IPS-NIHi11 (cell line): ENCODE measurements around the gene PHACTR1.
"Not testable (repeated sequence)": the region's sequence is repeated elsewhere in the genome, so short reads cannot be mapped to it uniquely, and the experiment has no call there.

Experiments
- DNase-seq: peaks from one replicate; pipeline ENCODE4 v3.0.0; 2012; ENCODE audit warnings: mixed read lengths, low spot score

PHACTR1 gene

DNA sequence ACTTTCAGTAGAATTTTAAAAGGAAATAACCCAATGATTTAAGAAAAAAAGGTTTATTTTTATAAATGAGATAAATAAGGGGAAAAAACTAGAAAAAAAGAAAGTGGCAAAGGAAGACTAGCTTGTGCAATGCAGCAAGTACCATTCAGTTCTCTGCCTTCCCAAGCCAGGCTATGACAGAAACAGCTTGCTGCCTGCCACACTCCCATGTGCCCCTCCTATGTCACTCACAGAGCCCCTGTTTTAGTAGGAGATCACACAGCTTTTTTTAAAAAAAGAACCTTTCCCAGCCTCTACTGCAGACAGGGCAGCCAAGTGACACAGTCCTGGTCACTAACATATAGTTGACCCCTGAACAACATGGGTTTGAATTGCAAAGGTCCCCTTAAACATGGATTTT, 598.2 kb downstream of the PHACTR1 start:
- no peak for DNase-seq

DNA sequence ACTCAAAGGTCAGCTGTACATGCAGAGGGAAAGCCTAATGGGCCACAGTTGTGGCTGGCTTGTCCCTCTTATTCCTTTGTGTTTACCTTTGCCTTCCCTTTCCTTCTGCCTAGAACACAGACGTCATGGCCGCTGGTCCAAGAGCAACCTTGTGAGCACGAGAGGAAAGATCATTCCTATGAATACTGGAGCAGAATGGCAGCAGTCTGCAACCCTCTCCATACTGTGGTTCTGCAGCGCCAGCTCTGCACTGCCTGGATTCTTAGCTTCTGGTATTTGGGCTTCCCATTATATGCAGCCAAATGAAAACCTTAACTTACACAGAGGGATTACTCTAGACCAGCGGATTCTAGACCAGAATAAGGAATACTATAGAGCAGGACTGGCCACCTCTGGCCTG, 599.3 kb downstream of the PHACTR1 start:
- DNase-seq = no peak

DNA sequence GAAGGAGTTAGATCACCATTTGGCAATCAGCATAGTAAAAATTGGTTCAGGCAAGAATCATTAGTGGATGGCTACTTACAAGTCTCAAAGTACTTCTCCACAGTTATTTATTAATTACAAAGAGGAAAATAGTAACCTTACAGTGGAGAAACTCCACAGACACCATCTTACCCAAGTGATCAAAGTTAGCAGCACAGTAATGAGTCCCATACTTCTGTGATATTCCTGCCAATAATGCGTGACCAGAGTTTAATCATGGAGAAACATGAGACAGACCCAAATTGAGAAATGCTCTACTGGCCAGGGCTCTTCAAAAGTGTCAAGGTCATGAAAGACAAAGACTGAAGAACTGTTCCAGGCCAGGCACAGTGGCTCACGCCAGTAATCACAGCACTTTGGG, 602.3 kb downstream of the PHACTR1 start:
- no peak for DNase-seq

DNA sequence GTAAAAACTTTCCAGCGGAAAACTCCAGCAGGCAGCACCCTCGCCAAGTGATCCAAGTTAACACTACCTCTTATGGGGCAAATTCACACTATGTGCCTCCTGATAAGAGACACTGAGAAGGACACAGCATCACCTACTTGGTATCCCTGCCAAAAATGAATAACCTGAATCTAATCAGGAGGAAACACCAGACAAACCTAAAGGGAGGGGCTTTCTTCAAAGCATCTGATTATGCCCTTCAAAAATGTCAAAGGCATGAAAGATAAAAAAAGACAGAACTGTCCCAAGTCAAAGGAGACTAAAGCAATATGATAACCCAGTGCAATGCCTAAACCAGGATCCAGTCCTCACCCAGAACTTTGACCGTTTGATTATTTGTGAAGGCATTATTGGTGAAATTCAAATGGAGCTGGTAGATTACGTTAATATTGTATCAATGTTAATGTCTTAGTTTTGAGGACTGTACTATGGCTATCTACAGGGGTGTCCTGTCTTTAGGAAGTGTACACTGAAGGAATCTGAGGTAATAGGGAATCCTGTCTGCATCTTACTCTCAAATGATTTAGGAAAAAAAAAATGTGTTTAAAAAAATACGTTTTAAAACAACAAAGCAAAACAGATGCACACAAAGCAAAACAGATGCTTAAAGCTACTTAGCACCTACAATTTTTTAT, 603.5 kb downstream of the PHACTR1 start:
- no peak for DNase-seq

- DNase-seq = not testable (repeated sequence)
Observed at GRCh38 chr6:13326031-13326586, 609.5 kb downstream of the PHACTR1 start.

- no peak for DNase-seq
Observed at GRCh38 chr6:13327691-13328075, 611.1 kb downstream of the PHACTR1 start.

DNA sequence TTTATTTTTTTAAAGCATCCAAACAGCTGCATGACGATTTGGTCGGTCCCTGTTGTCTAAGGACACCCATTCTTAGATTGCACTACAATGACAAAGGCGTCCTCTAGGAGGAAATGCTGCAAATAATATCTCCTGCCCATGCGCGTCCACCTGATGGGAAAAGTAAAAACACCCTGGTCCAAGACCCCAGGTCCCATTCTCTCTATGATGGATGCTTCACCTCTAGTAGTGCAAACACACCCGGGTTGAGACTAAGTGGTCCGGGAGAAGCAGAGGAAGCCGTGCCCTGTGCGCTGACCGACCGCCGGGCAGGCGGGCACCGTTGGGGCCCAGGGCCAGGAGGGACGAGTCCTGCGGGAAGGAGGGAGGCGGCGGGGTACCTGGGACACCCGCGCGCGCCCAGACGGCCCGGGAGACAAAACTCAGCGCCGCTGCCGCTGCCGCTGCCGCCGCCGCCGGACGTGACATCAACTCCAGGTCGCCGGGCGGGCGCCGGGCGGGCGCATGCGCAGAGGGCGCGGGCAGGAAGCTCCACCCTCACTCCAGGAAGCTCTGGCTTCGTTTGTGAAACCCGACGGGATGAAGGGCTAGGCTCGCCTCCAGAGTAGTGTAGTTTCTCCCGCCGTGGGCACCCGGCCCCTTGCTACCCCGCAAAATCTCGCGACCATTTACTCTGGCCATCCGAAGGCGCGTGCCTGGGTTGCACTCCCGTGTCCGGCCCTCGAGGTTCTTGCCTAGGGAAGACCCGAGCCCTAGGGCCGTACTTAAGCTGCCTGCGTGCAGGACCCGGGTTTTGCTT, 611.7 kb downstream of the PHACTR1 start, which contains the start of gene TBC1D7:
Gene TBC1D7, minus strand, starts transcription at position 462 of the 799 bp plus-strand sequence. CDS start 1,639 bp downstream, outside the sequence.
- DNase-seq = peak; percentile 94

- no peak for DNase-seq
Observed at GRCh38 chr6:13328875-13329183, 612.3 kb downstream of the PHACTR1 start.

GRCh38 chr6:13331516-13332348, 615.2 kb downstream of the PHACTR1 start:
- no peak for DNase-seq

DNA sequence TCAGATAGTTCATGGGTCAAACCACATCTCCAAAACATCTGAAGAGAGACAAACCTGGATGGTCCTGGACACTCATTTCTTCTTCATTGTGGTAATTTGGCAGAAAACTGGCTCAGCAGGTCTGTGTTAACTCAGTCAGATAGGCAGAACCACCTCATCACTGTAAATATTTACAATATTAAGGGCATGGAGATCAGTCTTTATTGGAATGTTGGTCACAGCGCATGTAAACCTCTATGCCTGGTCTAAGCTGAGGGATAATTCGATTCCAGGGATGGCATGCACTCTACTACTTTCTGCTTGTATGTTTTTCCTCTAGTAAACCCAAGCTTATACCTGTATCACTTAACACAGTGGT, 615.8 kb downstream of the PHACTR1 start:
- DNase-seq = no peak

DNA sequence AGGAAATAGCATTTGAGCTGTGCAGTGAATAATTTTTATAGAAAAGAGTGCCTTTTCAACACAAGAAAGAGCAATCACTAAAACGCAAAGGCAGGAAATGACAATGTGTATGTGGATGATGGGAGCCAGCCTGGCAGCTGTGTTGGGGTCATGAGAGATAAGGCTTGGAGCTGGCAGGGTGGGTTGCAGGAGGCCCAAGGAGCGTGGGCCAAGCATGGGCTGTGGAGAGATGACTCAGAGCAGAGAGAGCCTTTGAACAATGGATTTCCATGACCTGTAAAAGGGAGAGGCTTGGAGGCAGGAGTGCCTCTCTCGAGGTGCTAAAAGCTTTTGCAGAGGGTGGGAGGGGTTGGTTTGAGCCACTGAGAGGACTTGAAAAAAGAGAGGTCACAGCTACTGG, 618.4 kb downstream of the PHACTR1 start:
- DNase-seq = no peak

GRCh38 chr6:13336553-13336952, 620.0 kb downstream of the PHACTR1 start:
- peak; percentile 86 for DNase-seq

GRCh38 chr6:13338038-13338437, 621.5 kb downstream of the PHACTR1 start:
- no peak for DNase-seq
